Fibroblast of lung (primary cell): ENCODE data around the gene CBLC.

ENCODE experiments used
- EZH2 ChIP-seq: IDR thresholded peaks from 2 replicates; pipeline ENCODE4 v1.5.1; 2012; ENCODE audit warnings: low read length, control low read depth, mild to moderate bottlenecking; ENCODE audit errors: missing control alignments
- TF ChIP-seq, protein P1 (sequence below), 2 donors: IDR thresholded peaks in 1 of 2; conservative IDR thresholded peaks in 1 of 2; 1 replicate in 1 of 2; 2 replicates in 1 of 2; pipeline ENCODE4 v1.5.1; 2011 to 2012; ENCODE audit warnings: low read length in 2 of 2, control low read depth in 1 of 2, inconsistent platforms in 1 of 2, low read depth in 1 of 2, mild to moderate bottlenecking in 1 of 2

DNA sequence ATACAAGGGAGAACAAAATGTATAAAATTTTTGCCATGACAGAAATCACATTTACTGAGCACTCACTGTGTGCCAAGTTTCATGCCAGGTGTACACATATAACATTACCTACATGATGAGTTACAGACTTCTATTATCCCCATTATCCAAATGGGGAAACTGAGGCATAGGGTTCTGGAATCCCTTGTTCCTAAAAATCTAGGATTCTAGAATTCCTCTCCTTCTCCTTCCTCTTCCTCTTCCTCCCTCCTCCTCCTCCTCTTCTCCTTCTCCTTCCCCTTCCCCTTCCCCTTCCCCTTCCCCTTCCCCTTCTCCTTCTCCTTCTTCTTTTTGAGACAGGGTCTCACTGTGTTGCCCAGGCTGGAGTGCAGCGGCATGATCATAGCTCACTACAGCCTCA lies 43.3 kb upstream of the CBLC start:
- TF ChIP-seq, protein P1, sequence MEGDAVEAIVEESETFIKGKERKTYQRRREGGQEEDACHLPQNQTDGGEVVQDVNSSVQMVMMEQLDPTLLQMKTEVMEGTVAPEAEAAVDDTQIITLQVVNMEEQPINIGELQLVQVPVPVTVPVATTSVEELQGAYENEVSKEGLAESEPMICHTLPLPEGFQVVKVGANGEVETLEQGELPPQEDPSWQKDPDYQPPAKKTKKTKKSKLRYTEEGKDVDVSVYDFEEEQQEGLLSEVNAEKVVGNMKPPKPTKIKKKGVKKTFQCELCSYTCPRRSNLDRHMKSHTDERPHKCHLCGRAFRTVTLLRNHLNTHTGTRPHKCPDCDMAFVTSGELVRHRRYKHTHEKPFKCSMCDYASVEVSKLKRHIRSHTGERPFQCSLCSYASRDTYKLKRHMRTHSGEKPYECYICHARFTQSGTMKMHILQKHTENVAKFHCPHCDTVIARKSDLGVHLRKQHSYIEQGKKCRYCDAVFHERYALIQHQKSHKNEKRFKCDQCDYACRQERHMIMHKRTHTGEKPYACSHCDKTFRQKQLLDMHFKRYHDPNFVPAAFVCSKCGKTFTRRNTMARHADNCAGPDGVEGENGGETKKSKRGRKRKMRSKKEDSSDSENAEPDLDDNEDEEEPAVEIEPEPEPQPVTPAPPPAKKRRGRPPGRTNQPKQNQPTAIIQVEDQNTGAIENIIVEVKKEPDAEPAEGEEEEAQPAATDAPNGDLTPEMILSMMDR (conservative IDR thresholded peaks at IDR 0.05 in 1 of 2, IDR thresholded peaks at IDR 0.05 in 1 of 2; ENCODE audit: low read depth in 1 of 2, low read length in 2 of 2): no peak
- no peak for TF ChIP-seq EZH2
